CD4-positive, alpha-beta T cell treated with Interleukin-12 subunit alpha and Interleukin-12 subunit beta, for 1 hour (primary cell): ENCODE results near the gene MESD.
"Not testable (repeated sequence)": the region's sequence is repeated elsewhere in the genome, so short reads cannot be mapped to it uniquely, and the experiment has no call there.

Experiments used
- DNase-seq: peaks from one replicate; pipeline ENCODE4 v3.0.0-alpha.2; 2020

MESD gene

GRCh38 chr15:80988148-80988796 is 1.3 kb downstream of the MESD start:
- no peak for DNase-seq

GRCh38 chr15:80986487-80986886 is 3.1 kb downstream of the MESD start:
- no peak for DNase-seq

GRCh38 chr15:80985981-80986380 is 3.6 kb downstream of the MESD start:
- DNase-seq = no peak

GRCh38 chr15:80984856-80985255 is 4.8 kb downstream of the MESD start:
- peak; percentile 19 for DNase-seq

- DNase-seq = no peak
Observed at GRCh38 chr15:80982839-80983238, 6.8 kb downstream of the MESD start.

GRCh38 chr15:80982205-80982604 is 7.4 kb downstream of the MESD start:
- no peak for DNase-seq

GRCh38 chr15:80979538-80980200 is 9.9 kb downstream of the MESD start:
- DNase-seq = no peak

- no peak for DNase-seq
Observed at GRCh38 chr15:80978685-80979329, 10.8 kb downstream of the MESD start.

GRCh38 chr15:80977627-80978036 is 12.0 kb downstream of the MESD start:
- DNase-seq = peak; percentile 55

GRCh38 chr15:80976851-80977250 is 12.8 kb downstream of the MESD start:
- no peak for DNase-seq

GRCh38 chr15:80974914-80975313 is 14.7 kb downstream of the MESD start:
- no peak for DNase-seq

GRCh38 chr15:80972276-80972675 is 17.3 kb downstream of the MESD start:
- DNase-seq = no peak

- DNase-seq = no peak
Observed at GRCh38 chr15:80971143-80971542, 18.5 kb downstream of the MESD start.

- DNase-seq = no peak
Observed at GRCh38 chr15:80970658-80971057, 19.0 kb downstream of the MESD start.

GRCh38 chr15:80970018-80970657 is 19.5 kb downstream of the MESD start:
- DNase-seq = peak; percentile 71

GRCh38 chr15:80969316-80969715 is 20.3 kb downstream of the MESD start:
- DNase-seq = no peak

- DNase-seq = no peak
Observed at GRCh38 chr15:80967991-80968510, 21.6 kb downstream of the MESD start.

- DNase-seq = no peak
Observed at GRCh38 chr15:80967451-80967850, 22.2 kb downstream of the MESD start.

GRCh38 chr15:80966431-80967197 is 23.0 kb downstream of the MESD start:
- DNase-seq = no peak

GRCh38 chr15:80965454-80965853 is 24.2 kb downstream of the MESD start:
- DNase-seq = not testable (repeated sequence)

GRCh38 chr15:80958818-80959495 is 30.7 kb downstream of the MESD start:
- no peak for DNase-seq

- no peak for DNase-seq
Observed at GRCh38 chr15:80957976-80958375, 31.6 kb downstream of the MESD start.
